Endothelial cell of umbilical vein (primary cell): Measurements from ENCODE around the gene KIF6.

Source experiments
- EZH2 ChIP-seq: IDR thresholded peaks from 2 replicates; pipeline ENCODE4 v1.6.1; 2012; ENCODE audit warnings: borderline replicate concordance, low read depth, mild to moderate bottlenecking, moderate library complexity, low read length, inconsistent platforms; ENCODE audit not compliant: severe bottlenecking
- FOS ChIP-seq: IDR thresholded peaks from 2 replicates; pipeline ENCODE4 v1.6.1; 2011; ENCODE audit warnings: mild to moderate bottlenecking, low read length, moderate library complexity, borderline replicate concordance; ENCODE audit not compliant: insufficient read depth
- JUN ChIP-seq: IDR thresholded peaks from 2 replicates; pipeline ENCODE4 v1.6.1; 2011; ENCODE audit warnings: borderline replicate concordance, low read depth; ENCODE audit not compliant: insufficient read length, insufficient read depth

DNA sequence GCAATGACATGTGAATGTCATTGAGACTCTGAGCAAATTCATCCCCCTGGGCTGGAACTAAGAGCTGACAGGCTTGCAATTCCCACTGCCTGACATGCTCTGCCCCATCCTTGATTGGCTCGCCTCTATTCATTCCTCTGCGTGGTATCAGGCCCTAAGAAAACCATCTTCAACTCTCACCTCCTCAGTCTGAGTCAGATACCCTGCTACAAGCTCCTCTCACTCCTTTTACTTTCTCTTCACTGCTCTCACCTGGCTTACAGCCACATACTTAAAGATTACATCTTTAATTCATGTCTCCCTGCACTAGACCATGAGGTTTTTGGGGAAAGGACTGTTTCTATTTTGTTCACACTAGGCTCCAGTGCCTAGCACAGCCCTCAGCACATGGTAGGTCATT is 131.6 kb downstream of the KIF6 start:
- TF ChIP-seq EZH2 (no peak), JUN (no peak), FOS (no peak)
